PC-3 (cell line): Measurements from ENCODE around the gene COL4A6.

Experiments used
- CTCF ChIP-seq: fragments of 300-600 bp; sonication (generic); conservative IDR thresholded peaks from 2 replicates; pipeline ENCODE4 v1.5.1; 2017; ENCODE audit warnings: antibody characterized with exemption, low read depth, mild to moderate bottlenecking, low read length
- EZH2 ChIP-seq: fragments of 300-600 bp; sonication (generic); IDR thresholded peaks from one replicate; pipeline ENCODE4 v1.6.1; 2017; ENCODE audit warnings: antibody characterized with exemption, mild to moderate bottlenecking, low read length; ENCODE audit not compliant: unreplicated experiment

DNA sequence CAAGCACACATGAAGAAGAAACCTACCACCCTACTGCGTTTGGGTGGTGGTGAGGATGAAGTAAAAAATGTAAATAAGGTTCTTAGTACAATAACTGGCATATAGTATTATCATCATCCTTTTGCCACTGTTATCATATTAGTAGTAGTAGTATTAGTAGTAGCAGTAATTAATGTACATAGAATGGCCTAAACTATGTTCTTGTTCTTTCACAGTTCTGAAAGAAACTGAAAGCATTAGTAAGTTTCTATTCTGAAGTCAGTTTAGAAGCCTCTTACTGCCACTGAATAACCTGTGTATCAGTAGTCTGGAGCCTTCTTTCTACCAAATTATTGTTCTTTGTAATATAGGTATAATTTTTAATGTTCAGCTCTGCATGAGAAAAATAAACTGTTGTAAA lies 21.0 kb downstream of the COL4A6 start:
- no peak for TF ChIP-seq CTCF
- TF ChIP-seq EZH2: no peak
